C4-2B (cell line): ENCODE data around the gene ORAI3.
A peak's percentile ranks its signal among the peaks of the same experiment; 100 is the strongest.

ENCODE experiments used
- H3K27ac ChIP-seq: fragments of 450-650 bp; 2 replicates; pipeline ENCODE4 v1.5.1; 2017
- CTCF ChIP-seq: fragments of 450-650 bp; conservative IDR thresholded peaks from 2 replicates; pipeline ENCODE4 v1.5.1; 2017; ENCODE audit warnings: mild to moderate bottlenecking
- ZFX ChIP-seq: fragments of 450-650 bp; IDR thresholded peaks from 2 replicates; pipeline ENCODE4 v1.6.1; 2017

ORAI3 gene

GRCh38 chr16:30924076-30924912 is 24.6 kb upstream of the ORAI3 start:
- peak overlapping the region; percentile 87 for H3K27ac ChIP-seq
- TF ChIP-seq ZFX (no peak), CTCF (no peak)

GRCh38 chr16:30924913-30925631 is 23.8 kb upstream of the ORAI3 start:
- no peak overlapping the region for H3K27ac ChIP-seq
- TF ChIP-seq CTCF (no peak), ZFX (no peak)

- H3K27ac ChIP-seq: no peak overlapping the region
- no peak for TF ChIP-seq CTCF
These were observed 23.3 kb upstream of the ORAI3 start for GRCh38 chr16:30925632-30925987.

- no peak for TF ChIP-seq ZFX
- no peak for TF ChIP-seq CTCF
- no peak overlapping the region for H3K27ac ChIP-seq
These were observed 22.7 kb upstream of the ORAI3 start for GRCh38 chr16:30925995-30926811.

- H3K27ac ChIP-seq: no peak overlapping the region
These were observed 21.7 kb upstream of the ORAI3 start for GRCh38 chr16:30926937-30927788.

More at GRCh38 chr16:30926937-30927788, 21.7 kb upstream of the ORAI3 start:
- TF ChIP-seq ZFX (no peak), CTCF (no peak)
